Measurements from ENCODE around the gene GPS1. TPM values are rescaled to one million over a fixed set of nuclear protein-coding genes. Genes with fewer than 3 reads are reported as not detected.

Gene GPS1
- total RNA-seq, 1 experiment from 2014 or later = 149 TPM

GRCh38 chr17:82042649-82043048, 9.0 kb upstream of the GPS1 start:
- no peak for DNase-seq (ENCODE audit: low read depth)

GRCh38 chr17:82043507-82043906, 8.2 kb upstream of the GPS1 start:
- no peak for DNase-seq (ENCODE audit: low read depth)

DNA sequence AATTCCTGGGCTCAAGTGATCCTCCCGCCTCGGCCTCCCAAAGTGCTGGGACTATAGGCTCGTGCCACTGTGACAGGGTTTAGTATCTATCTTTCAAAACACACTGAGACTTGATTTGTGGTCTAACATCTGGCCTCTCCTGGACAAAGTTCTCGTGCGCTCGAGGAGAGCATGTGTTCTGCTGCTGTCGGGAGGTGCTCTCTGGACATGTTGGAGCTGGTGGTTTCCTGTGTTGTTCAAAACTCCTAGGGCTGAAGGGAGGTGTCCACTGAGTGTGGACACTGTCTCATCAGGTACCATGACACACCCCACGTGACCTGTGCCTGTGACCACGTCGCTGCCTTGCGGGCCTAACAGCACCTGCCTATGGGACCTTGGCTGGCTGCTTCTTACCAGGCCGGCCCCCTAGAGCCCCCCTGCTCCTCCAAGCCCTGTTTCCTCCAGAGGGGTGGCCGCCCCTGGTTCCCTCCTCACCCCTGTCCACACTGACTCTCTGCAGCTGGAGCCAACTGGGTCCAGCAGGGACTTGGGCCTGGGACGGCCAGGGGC, 5.7 kb upstream of the GPS1 start:
- no peak for DNase-seq (ENCODE audit: low read depth)

- no peak for DNase-seq (ENCODE audit: low read depth)
Observed at GRCh38 chr17:82046903-82047302, 4.8 kb upstream of the GPS1 start.

DNA sequence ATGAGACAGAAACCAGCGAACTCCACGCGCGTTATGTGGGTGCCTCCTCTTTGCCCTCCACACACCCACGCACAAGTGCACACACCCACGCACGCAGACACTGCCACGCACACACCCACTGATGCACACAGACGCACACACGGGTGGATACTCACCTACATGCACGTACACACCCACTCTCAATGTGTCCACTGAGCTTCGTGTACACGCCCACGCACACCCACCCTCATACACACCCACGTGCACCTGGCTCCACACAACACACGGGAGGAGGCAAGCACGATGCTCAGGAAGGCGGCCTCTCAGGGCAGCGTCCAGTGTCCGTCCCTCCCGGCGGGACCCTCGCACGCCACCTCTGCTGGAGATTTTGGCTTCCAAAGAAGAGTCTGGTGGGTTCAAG, 4.3 kb upstream of the GPS1 start:
- DNase-seq (ENCODE audit: low read depth) = no peak

DNA sequence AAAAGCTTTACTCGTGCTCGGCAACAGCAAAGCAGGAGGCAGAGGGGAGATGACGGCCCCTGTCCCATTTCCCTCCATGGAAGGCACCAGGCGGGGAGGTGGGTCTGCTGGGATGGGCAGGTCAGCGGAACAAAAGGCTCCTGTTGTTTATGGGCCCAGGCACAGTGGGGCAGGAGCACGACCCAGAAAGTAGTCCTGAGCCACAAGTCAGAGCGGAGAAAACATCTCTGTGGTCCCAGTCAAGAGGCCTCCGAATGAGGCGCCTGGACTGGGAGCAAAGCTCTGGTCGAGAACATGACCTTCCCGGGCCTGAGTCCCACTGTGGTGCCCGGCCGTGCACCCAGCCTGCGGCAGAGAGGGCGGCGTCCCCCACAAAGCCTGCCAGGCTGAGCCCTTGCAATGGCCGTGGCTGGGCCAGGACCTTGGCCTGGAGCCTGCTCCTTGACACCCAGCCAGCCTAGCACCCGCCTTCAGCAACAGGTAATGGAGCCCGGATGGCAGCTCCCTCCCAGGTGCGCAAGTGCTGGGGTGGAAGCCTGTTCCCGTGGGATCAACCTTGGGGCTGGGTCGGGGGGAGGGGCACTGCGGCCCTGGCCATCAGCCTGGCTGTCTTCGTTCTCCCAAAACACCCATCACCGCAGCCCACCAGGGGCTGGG, 3.7 kb upstream of the GPS1 start:
- DNase-seq (ENCODE audit: low read depth) = no peak

DNA sequence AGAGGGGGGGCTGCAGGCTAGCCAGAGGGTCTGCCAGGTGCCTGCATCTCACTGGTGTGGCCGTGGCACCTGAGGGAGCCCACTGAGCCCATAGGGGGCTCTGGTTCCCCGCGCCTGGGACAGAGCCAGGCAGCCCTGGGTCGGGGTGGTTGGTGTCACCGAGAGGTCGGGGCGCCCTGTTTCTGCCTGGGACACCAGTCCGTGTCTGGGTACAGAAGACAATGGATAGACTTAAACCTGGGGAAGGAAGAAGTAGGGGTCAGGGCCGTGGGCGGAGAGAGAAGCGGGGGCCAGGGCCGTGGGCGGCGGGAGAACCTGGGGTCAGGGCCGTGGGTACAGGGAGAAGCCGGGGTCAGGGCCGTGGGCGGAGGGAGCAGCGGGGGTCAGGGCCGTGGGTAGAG, 3.1 kb upstream of the GPS1 start:
- DNase-seq (ENCODE audit: low read depth) = no peak

DNA sequence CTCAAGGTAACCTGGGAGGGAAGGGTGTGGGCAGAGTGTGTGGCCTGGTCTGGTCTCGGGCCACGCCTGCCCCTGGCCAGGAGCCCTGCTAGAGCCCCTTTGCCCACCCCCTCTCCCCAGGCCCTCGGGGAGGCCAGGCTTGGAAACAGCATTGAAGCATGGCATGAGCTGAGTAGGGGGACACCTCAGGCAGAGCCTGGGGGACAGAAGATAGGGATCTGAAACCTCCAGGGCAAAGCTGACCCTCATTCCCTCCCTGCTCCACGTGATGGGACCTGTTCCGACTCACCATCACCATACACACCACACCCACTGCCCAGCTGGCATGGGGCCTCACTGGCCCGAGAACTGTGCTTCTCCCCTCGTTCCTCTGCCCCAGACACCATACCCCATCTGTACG, 2.6 kb upstream of the GPS1 start:
- DNase-seq (ENCODE audit: low read depth) = no peak

DNA sequence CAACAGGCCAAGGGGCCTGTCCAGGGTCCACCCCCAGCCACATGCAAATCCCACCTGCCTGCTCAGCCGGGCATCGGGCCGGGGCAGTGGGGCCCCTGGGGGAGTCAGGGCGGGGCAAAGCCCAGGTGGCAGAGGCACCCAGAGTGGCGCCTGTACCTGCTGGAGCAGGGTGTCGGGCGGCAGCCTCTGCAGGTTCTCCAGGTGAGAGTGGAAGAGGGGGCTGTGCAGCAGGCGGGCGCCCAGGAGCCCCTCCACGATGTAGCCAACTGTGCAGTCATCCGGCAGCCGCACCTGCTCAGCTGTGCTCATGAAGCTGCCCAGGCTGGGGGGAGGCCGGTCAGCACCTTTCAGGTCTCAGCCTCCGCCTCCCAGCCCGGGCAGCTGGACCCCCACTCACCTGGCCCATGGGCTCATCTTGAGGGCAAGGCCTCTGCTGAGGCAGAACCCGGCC, 2.2 kb upstream of the GPS1 start:
- no peak for DNase-seq (ENCODE audit: low read depth)

GRCh38 chr17:82050152-82050760, 1.4 kb upstream of the GPS1 start:
- DNase-seq (ENCODE audit: low read depth) = no peak

DNA sequence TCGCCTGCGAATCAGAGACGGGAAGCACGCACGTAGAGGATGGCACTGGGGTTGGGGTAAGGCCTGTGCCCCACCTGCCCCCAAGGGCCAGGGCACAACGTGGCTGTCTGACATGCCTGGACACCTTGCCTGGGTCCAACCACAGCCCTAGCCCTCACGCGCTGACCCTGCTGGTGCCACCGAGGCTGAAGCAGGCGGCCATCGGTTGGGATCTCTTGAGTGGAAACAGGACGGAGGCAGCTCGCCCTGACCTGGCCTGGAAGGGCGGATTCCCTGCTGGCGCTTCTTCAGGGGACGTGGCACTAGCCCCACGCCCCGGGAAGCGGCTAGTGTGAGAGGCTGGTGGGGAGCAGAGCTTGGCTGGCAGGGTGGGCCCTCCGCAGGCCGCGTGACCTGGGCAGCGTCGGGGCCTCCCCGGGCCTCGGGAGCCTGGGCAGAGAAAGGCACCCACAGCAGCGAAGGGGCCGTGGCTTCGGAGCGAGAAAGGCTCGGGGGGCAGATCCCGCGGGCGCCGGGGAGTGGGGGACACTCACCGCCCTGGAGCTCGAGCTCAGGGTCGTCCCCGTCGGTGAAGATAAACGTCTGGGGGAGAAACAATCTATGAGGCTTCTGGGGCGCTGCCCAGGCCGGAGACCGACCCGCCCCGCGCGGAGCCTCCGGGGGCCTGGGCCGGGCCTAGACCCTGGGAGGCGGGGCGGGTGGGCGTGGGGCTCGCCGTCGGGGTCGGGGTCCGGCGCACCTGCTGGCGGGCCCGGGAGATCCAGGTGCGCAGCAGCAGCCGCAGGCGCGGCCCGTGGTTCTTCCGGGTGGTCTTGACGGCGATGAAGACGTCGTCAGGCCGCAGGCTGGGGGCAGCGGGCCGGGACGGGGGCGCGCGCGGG, 697 bp upstream of the GPS1 start:
- DNase-seq (ENCODE audit: low read depth) = no peak

- DNase-seq (ENCODE audit: low read depth) = no peak
Observed at GRCh38 chr17:82052638-82053059, 951 bp downstream of the GPS1 start.

- DNase-seq (ENCODE audit: low read depth) = no peak
Observed at GRCh38 chr17:82053130-82053529, 1.4 kb downstream of the GPS1 start.

DNA sequence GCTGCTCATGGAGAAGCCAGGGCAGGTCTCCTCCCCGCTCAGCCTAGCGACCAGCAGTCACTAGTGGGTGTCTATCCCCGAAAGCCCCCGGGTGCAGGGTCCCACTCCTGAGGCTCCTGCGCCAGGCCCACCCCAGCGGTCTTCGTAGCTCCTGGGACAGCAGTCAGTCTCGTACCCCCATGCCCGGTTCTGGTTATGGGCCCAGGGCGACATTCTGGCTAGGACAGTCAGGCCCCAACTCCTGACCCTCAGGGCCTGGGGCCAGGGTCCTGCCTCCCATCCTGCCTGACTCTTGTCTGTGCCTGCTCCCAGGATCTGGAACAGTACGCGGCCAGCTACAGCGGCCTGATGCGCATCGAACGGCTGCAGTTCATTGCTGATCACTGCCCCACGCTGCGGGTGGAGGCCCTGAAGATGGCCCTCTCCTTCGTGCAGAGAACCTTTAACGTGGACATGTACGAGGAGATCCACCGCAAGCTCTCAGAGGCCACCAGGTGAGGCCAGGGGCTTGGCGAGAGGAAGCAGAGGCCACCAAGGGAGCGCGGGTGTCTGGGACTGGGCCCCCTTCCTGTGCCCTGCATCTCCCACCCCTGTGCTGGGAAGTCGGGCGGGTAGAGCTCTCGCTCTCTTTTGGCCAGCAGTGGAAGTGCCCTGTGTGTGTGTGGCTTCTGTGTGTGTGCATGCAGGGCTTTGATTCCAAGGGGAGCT, 2.0 kb downstream of the GPS1 start:
- DNase-seq (ENCODE audit: low read depth) = no peak

GRCh38 chr17:82054351-82055022, 2.8 kb downstream of the GPS1 start:
- DNase-seq (ENCODE audit: low read depth) = no peak

GRCh38 chr17:82055023-82055964, 3.6 kb downstream of the GPS1 start:
- DNase-seq (ENCODE audit: low read depth) = no peak

DNA sequence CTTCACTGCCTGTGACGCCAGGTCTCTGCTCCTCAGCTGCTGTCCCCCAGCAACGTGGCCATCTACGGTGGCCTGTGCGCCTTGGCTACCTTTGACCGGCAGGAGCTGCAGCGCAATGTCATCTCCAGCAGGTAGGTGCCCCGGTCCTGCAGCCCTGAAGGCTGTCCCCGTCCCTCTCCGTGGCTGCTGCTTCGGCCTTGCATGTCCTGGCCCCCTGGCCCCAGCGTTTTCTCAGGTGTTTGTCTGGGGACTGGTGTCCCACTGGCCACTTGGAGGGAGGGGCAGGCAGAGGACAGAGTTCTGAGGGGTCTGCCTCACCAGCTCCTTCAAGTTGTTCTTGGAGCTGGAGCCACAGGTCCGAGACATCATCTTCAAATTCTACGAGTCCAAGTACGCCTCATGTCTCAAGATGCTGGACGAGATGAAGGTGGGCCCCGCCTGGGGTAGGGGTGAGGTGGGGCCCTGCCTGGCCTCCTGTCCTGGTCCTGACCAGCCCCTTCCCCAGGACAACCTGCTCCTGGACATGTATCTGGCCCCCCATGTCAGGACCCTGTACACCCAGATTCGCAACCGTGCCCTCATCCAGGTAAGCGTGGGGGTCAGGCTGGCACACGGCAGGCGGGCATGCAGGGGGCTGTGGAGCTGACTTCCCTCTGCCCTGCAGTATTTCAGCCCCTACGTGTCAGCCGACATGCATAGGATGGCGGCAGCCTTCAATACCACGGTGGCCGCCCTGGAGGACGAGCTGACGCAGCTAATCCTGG, 4.4 kb downstream of the GPS1 start:
- no peak for DNase-seq (ENCODE audit: low read depth)

- DNase-seq (ENCODE audit: low read depth) = no peak
Observed at GRCh38 chr17:82056729-82057621, 5.3 kb downstream of the GPS1 start.

Data from LHCN-M2 (cell line).